Anterior cingulate cortex (tissue), 58 donors: Measurements from ENCODE around the gene SPPL2B.

Source experiments
- DNase-seq, 58 donors: peaks; one replicate each; lab custom pipeline; 2025; lab: John Stamatoyannopoulos, UW

Gene SPPL2B

GRCh38 chr19:2319551-2319950, 8.9 kb upstream of the SPPL2B start:
- DNase-seq, result no peak

- no peak for DNase-seq
Observed at GRCh38 chr19:2320049-2320448, 8.4 kb upstream of the SPPL2B start.

GRCh38 chr19:2320939-2321338, 7.5 kb upstream of the SPPL2B start:
- no peak for DNase-seq

- DNase-seq, result no peak
Observed at GRCh38 chr19:2321565-2322283, 6.8 kb upstream of the SPPL2B start.

GRCh38 chr19:2323707-2324106, 4.8 kb upstream of the SPPL2B start:
- no peak for DNase-seq

GRCh38 chr19:2324220-2324948, 4.1 kb upstream of the SPPL2B start:
- no peak for DNase-seq

GRCh38 chr19:2325281-2326046, 3.0 kb upstream of the SPPL2B start:
- peak in 4 of 58 donors; percentile 12 to 44 (median 24) for DNase-seq

GRCh38 chr19:2326699-2327360, 1.7 kb upstream of the SPPL2B start:
- no peak for DNase-seq

- DNase-seq, result peak in 28 of 58 donors; percentile 12 to 66 (median 32)
Observed at GRCh38 chr19:2327773-2328400, 597 bp upstream of the SPPL2B start.

- DNase-seq, result no peak
Observed at GRCh38 chr19:2329149-2329478, 630 bp downstream of the SPPL2B start.

- no peak for DNase-seq
Observed at GRCh38 chr19:2329501-2329916, 1.0 kb downstream of the SPPL2B start.

- DNase-seq, result no peak
Observed at GRCh38 chr19:2330255-2330631, 1.8 kb downstream of the SPPL2B start.

GRCh38 chr19:2330632-2331284, 2.3 kb downstream of the SPPL2B start:
- DNase-seq, result peak in 2 of 58 donors; percentile 27 to 46

GRCh38 chr19:2331601-2332246, 3.2 kb downstream of the SPPL2B start:
- DNase-seq, result peak in 29 of 58 donors; percentile 12 to 70 (median 40)

GRCh38 chr19:2332341-2333026, 4.0 kb downstream of the SPPL2B start:
- DNase-seq, result peak in 7 of 58 donors; percentile 13 to 43 (median 20)

- DNase-seq, result peak in 1 of 58 donors; percentile 26
Observed at GRCh38 chr19:2333027-2333806, 4.7 kb downstream of the SPPL2B start.

GRCh38 chr19:2333807-2334211, 5.3 kb downstream of the SPPL2B start:
- peak in 2 of 58 donors; percentile 3 to 13 for DNase-seq

- no peak for DNase-seq
Observed at GRCh38 chr19:2334426-2334825, 5.9 kb downstream of the SPPL2B start.
